ENCODE results near the gene OGA.

Gene OGA

DNA sequence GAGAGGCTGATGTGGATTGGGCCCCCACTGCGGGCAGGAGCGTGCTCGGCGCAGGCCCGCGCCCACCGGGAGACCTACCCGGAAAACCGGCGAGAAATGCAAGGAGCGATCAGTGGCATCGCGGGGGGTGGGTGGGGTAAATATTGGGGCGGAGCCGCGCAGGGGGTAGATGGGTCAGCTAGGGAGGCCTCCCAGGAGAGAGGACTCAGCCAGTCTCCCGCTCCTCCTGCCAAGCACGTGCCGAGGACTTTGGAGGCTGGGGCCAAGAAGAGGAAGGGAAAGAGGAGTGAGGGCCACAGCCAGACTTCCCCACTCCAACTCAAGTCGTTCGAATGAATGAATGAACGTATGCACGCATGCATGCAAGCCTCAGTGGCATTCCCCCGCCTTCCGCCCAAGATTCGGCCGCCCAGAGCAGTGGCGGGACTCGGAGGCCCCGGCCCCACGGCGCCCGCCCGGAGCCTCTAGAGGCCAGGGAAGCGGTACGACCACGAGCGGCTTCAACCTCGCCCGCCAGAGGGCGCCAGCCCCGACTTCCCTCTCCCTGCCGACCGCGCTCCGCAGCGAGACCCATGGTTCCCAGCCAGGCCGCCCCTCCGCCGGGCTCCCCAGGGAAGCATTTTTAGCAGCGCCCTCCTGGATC is 38.6 kb downstream of the OGA start (continued):
- TF ChIP-seq, protein P1, sequence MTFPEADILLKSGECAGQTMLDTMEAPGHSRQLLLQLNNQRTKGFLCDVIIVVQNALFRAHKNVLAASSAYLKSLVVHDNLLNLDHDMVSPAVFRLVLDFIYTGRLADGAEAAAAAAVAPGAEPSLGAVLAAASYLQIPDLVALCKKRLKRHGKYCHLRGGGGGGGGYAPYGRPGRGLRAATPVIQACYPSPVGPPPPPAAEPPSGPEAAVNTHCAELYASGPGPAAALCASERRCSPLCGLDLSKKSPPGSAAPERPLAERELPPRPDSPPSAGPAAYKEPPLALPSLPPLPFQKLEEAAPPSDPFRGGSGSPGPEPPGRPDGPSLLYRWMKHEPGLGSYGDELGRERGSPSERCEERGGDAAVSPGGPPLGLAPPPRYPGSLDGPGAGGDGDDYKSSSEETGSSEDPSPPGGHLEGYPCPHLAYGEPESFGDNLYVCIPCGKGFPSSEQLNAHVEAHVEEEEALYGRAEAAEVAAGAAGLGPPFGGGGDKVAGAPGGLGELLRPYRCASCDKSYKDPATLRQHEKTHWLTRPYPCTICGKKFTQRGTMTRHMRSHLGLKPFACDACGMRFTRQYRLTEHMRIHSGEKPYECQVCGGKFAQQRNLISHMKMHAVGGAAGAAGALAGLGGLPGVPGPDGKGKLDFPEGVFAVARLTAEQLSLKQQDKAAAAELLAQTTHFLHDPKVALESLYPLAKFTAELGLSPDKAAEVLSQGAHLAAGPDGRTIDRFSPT (tag by site-specific recombination; IDR thresholded peaks at IDR 0.05): no peak
- TF ChIP-seq TRIM28 (IDR thresholded peaks at IDR 0.05; ENCODE audit: borderline replicate concordance, low read length) (peak; percentile 79; the same call in 1 of the 2 replicates), ZNF335 (tag by site-specific recombination; conservative IDR thresholded peaks at IDR 0.05) (0 out of 2 replicates have a peak, but pooled peaks have one; percentile 13), ZNF404 (tag by site-specific recombination; IDR thresholded peaks at IDR 0.05) (no peak), ZNF157 (tag by site-specific recombination; IDR thresholded peaks at IDR 0.05) (no peak), HOXC10 (CRISPR knock-in tag; IDR thresholded peaks at IDR 0.05) (no peak), ZSCAN30 (tag by site-specific recombination; IDR thresholded peaks at IDR 0.05) (peak; percentile 77; the same call in 1 of the 2 replicates), ZNF600 (tag by site-specific recombination; IDR thresholded peaks at IDR 0.05) (peak; percentile 86), YY1 (tag by site-specific recombination; IDR thresholded peaks at IDR 0.05) (peak; percentile 16; the same call in 1 of the 2 replicates), ZNF677 (tag by site-specific recombination; IDR thresholded peaks at IDR 0.05) (no peak), PRDM1 (tag by site-specific recombination; IDR thresholded peaks at IDR 0.05) (no peak), ZNF776 (tag by site-specific recombination; IDR thresholded peaks at IDR 0.05; ENCODE audit: borderline replicate concordance) (no peak), ZFP37 (tag by site-specific recombination; IDR thresholded peaks at IDR 0.05) (0 out of 2 replicates have a peak, but pooled peaks have one; percentile 39), SETDB1 (IDR thresholded peaks at IDR 0.05; ENCODE audit: insufficient read length, low read length) (no peak), ZFP69B (tag by site-specific recombination; IDR thresholded peaks at IDR 0.05) (0 out of 2 replicates have a peak, but pooled peaks have one; percentile 37), SCRT2 (tag by site-specific recombination; IDR thresholded peaks at IDR 0.05) (no peak), IKZF3 (tag by site-specific recombination; IDR thresholded peaks at IDR 0.05) (peak; percentile 62; the same call in 1 of the 2 replicates), GLIS2 (tag by site-specific recombination; IDR thresholded peaks at IDR 0.05) (peak; percentile 79), ZNF843 (tag by site-specific recombination; IDR thresholded peaks at IDR 0.05) (0 out of 2 replicates have a peak, but pooled peaks have one; percentile 22), AEBP2 (tag by site-specific recombination; IDR thresholded peaks at IDR 0.05; ENCODE audit: borderline replicate concordance) (no peak), ZNF121 (tag by site-specific recombination; IDR thresholded peaks at IDR 0.05) (peak; percentile 68; the same call in 1 of the 2 replicates), TCF7L2 (IDR thresholded peaks at IDR 0.05; ENCODE audit: borderline replicate concordance, low read depth, low read length) (no peak), ZNF423 (tag by site-specific recombination; IDR thresholded peaks at IDR 0.05) (0 out of 2 replicates have a peak, but pooled peaks have one; percentile 83), ZBTB7A (tag by site-specific recombination; IDR thresholded peaks at IDR 0.05; ENCODE audit: low read depth) (no peak; the same call in 1 of the 2 replicates), ZNF501 (tag by site-specific recombination; IDR thresholded peaks at IDR 0.05) (0 out of 2 replicates have a peak, but pooled peaks have one; percentile 50), SP2 (tag by site-specific recombination; IDR thresholded peaks at IDR 0.05) (peak; percentile 36), ZIC2 (tag by site-specific recombination; IDR thresholded peaks at IDR 0.05) (peak; percentile 80), ZNF580 (tag by site-specific recombination; IDR thresholded peaks at IDR 0.05) (no peak; the same call in 1 of the 2 replicates), ZNF561 (tag by site-specific recombination; IDR thresholded peaks at IDR 0.05; ENCODE audit: borderline replicate concordance) (peak; percentile 55; the same call in 1 of the 2 replicates), ZBTB17 (tag by site-specific recombination; IDR thresholded peaks at IDR 0.05) (peak; percentile 72), RBAK (tag by site-specific recombination; IDR thresholded peaks at IDR 0.05) (no peak), REST (tag by site-specific recombination; IDR thresholded peaks at IDR 0.05) (no peak)
- TF ChIP-seq, protein P2, sequence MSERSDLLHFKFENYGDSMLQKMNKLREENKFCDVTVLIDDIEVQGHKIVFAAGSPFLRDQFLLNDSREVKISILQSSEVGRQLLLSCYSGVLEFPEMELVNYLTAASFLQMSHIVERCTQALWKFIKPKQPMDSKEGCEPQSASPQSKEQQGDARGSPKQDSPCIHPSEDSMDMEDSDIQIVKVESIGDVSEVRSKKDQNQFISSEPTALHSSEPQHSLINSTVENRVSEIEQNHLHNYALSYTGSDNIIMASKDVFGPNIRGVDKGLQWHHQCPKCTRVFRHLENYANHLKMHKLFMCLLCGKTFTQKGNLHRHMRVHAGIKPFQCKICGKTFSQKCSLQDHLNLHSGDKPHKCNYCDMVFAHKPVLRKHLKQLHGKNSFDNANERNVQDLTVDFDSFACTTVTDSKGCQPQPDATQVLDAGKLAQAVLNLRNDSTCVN (tag by site-specific recombination; optimal IDR thresholded peaks at IDR 0.05): peak; percentile 44
